Activated T-helper 2 cell treated with anti-CD3 and anti-CD28 coated beads, Interferon-gamma antibody, Interleukin-2, Interleukin-4, amounts not matched to agents 10 μg/mL and 5 μg/mL and 100 μg/mL, durations not matched to agents 14 hours and 24 hours and 36 hours (primary cell): Measurements from ENCODE around the gene THG1L. TPM values are rescaled to one million over a fixed set of nuclear protein-coding genes. Genes with fewer than 3 reads are reported as not detected.
A peak's percentile ranks its signal among the peaks of the same experiment; 100 is the strongest.
"Not testable (repeated sequence)": the region's sequence is repeated elsewhere in the genome, so short reads cannot be mapped to it uniquely, and the experiment has no call there.

Experiments used
- DNase-seq: peaks from one replicate; pipeline ENCODE4 v3.0.0; 2021; ENCODE audit warnings: low spot score
- H3K27ac Mint-ChIP-seq: one replicate; pipeline ENCODE4 v1.8.0; 2021; ENCODE audit warnings: mixed read lengths
- H3K27me3 Mint-ChIP-seq: one replicate; pipeline ENCODE4 v1.8.0; 2021; ENCODE audit warnings: low read depth, mixed read lengths
- H3K36me3 Mint-ChIP-seq: one replicate; pipeline ENCODE4 v1.8.0; 2021; ENCODE audit warnings: low read depth, mixed read lengths
- H3K4me1 Mint-ChIP-seq: one replicate; pipeline ENCODE4 v1.8.0; 2021; ENCODE audit warnings: low read depth, mixed read lengths
- H3K4me3 Mint-ChIP-seq: one replicate; pipeline ENCODE4 v1.8.0; 2021; ENCODE audit warnings: low read depth, mild to moderate bottlenecking, moderate library complexity, mixed read lengths
- H3K9me3 Mint-ChIP-seq: one replicate; pipeline ENCODE4 v1.8.0; 2021; ENCODE audit warnings: mixed read lengths
- intact Hi-C: fragments of 100-400 bp; cut with micrococcal nuclease; formaldehyde crosslinking; loops from one replicate; pipeline ENCODE4 v1.15.1; 2023
- total RNA-seq: library from RNA; stranded (reverse); gene quantifications from 2 replicates; pipeline ENCODE4 v1.2.3, GENCODE V29; 2022

Gene THG1L
- total RNA-seq, 1 donor from 2014 or later: 28.8 TPM

GRCh38 chr5:157710431-157710830, 20.8 kb upstream of the THG1L start:
- H3K9me3 Mint-ChIP-seq: no peaks in the 10 kb centered on the region
- no peaks in the 10 kb centered on the region for H3K36me3 Mint-ChIP-seq
- H3K27me3 Mint-ChIP-seq: no peaks in the 10 kb centered on the region
- H3K4me1 Mint-ChIP-seq: peaks cover 13% of the 10 kb centered on the region
- H3K4me3 Mint-ChIP-seq: no peak overlapping the region
- H3K27ac Mint-ChIP-seq: no peak overlapping the region
- DNase-seq: no peak
- intact Hi-C loops: no loop called here

- Mint-ChIP-seq H3K9me3 (no peaks in the 10 kb centered on the region), H3K36me3 (peaks cover under 1% of the 10 kb centered on the region), H3K4me3 (no peak overlapping the region), H3K27me3 (no peaks in the 10 kb centered on the region), H3K4me1 (peaks cover 13% of the 10 kb centered on the region), H3K27ac (no peak overlapping the region)
- DNase-seq: no peak
- intact Hi-C loops: no loop called here
Observed at GRCh38 chr5:157710882-157711281, 20.3 kb upstream of the THG1L start.

- no peak for DNase-seq
- Mint-ChIP-seq H3K27me3 (no peaks in the 10 kb centered on the region), H3K4me3 (no peak overlapping the region), H3K36me3 (peaks cover 3% of the 10 kb centered on the region), H3K27ac (no peak overlapping the region), H3K9me3 (no peaks in the 10 kb centered on the region), H3K4me1 (peaks cover 33% of the 10 kb centered on the region)
- intact Hi-C loops: no loop called here
Observed at GRCh38 chr5:157713830-157714595, 17.2 kb upstream of the THG1L start.

- Mint-ChIP-seq H3K36me3 (peaks cover 3% of the 10 kb centered on the region), H3K4me3 (no peak overlapping the region), H3K27me3 (no peaks in the 10 kb centered on the region), H3K9me3 (no peaks in the 10 kb centered on the region), H3K4me1 (peaks cover 30% of the 10 kb centered on the region), H3K27ac (no peak overlapping the region)
- intact Hi-C loops: no loop called here
- no peak for DNase-seq
Observed at GRCh38 chr5:157714596-157714864, 16.7 kb upstream of the THG1L start.

- DNase-seq: no peak
- Mint-ChIP-seq H3K4me3 (no peak overlapping the region), H3K36me3 (peaks cover 6% of the 10 kb centered on the region), H3K27ac (peak overlapping the region; percentile 67), H3K27me3 (no peaks in the 10 kb centered on the region), H3K9me3 (peaks cover 5% of the 10 kb centered on the region), H3K4me1 (peaks cover 33% of the 10 kb centered on the region)
- intact Hi-C loops: loop anchor here (1.0 to 5.0 kb wide), 4 partner anchors 48 to 287 kb away; partner anchors contain the start of gene C5orf52
Observed at GRCh38 chr5:157718519-157718918, 12.7 kb upstream of the THG1L start.

- H3K27me3 Mint-ChIP-seq: no peaks in the 10 kb centered on the region
- no peak for DNase-seq
- intact Hi-C loops: loop anchor here (2.0 to 5.0 kb wide), 3 partner anchors 48 to 202 kb away; partner anchors contain the start of gene C5orf52
- no peak overlapping the region for H3K4me3 Mint-ChIP-seq
- H3K9me3 Mint-ChIP-seq: peaks cover 5% of the 10 kb centered on the region
- no peak overlapping the region for H3K27ac Mint-ChIP-seq
- peaks cover 30% of the 10 kb centered on the region for H3K4me1 Mint-ChIP-seq
- H3K36me3 Mint-ChIP-seq: peaks cover 6% of the 10 kb centered on the region
Observed at GRCh38 chr5:157719245-157719644, 12.0 kb upstream of the THG1L start.

- H3K27me3 Mint-ChIP-seq: no peaks in the 10 kb centered on the region
- H3K9me3 Mint-ChIP-seq: peaks cover 5% of the 10 kb centered on the region
- peaks cover 9% of the 10 kb centered on the region for H3K36me3 Mint-ChIP-seq
- no peak overlapping the region for H3K27ac Mint-ChIP-seq
- H3K4me3 Mint-ChIP-seq: no peak overlapping the region
- peaks cover 25% of the 10 kb centered on the region for H3K4me1 Mint-ChIP-seq
- intact Hi-C loops: no loop called here
- DNase-seq: no peak
Observed at GRCh38 chr5:157721159-157721558, 10.1 kb upstream of the THG1L start.

- H3K36me3 Mint-ChIP-seq, DNase-seq, intact Hi-C loops, H3K27me3 Mint-ChIP-seq, H3K9me3 Mint-ChIP-seq, H3K4me3 Mint-ChIP-seq, H3K27ac Mint-ChIP-seq: not testable (repeated sequence)
- peaks cover 12% of the 10 kb centered on the region for H3K4me1 Mint-ChIP-seq
Observed at GRCh38 chr5:157722895-157723294, 8.3 kb upstream of the THG1L start.

GRCh38 chr5:157726607-157727006, 4.6 kb upstream of the THG1L start:
- peaks cover 21% of the 10 kb centered on the region for H3K4me1 Mint-ChIP-seq
- H3K9me3 Mint-ChIP-seq, intact Hi-C loops, H3K4me3 Mint-ChIP-seq, H3K27ac Mint-ChIP-seq, H3K27me3 Mint-ChIP-seq, DNase-seq: not testable (repeated sequence)
- H3K36me3 Mint-ChIP-seq: peaks cover 14% of the 10 kb centered on the region

- intact Hi-C loops, H3K4me3 Mint-ChIP-seq, DNase-seq, H3K9me3 Mint-ChIP-seq, H3K27ac Mint-ChIP-seq, H3K27me3 Mint-ChIP-seq: not testable (repeated sequence)
- peaks cover 21% of the 10 kb centered on the region for H3K36me3 Mint-ChIP-seq
- H3K4me1 Mint-ChIP-seq: peaks cover 26% of the 10 kb centered on the region
Observed at GRCh38 chr5:157727858-157728257, 3.4 kb upstream of the THG1L start.

GRCh38 chr5:157729858-157730257, 1.4 kb upstream of the THG1L start:
- Mint-ChIP-seq H3K4me1 (peaks cover 26% of the 10 kb centered on the region), H3K9me3 (no peaks in the 10 kb centered on the region), H3K36me3 (peaks cover 25% of the 10 kb centered on the region), H3K4me3 (no peak overlapping the region), H3K27me3 (no peaks in the 10 kb centered on the region), H3K27ac (no peak overlapping the region)
- intact Hi-C loops: loop anchor here (2.0 kb wide), 4 partner anchors 127 to 265 kb away; partner anchors contain the start of gene CLINT1
- no peak for DNase-seq

GRCh38 chr5:157730900-157731271, 334 bp upstream of the THG1L start:
- no peaks in the 10 kb centered on the region for H3K9me3 Mint-ChIP-seq
- intact Hi-C loops: loop anchor here (1.0 to 2.0 kb wide), 5 partner anchors 12 to 266 kb away; partner anchors contain the start of genes CLINT1 and LSM11
- no peaks in the 10 kb centered on the region for H3K27me3 Mint-ChIP-seq
- H3K36me3 Mint-ChIP-seq: peaks cover 26% of the 10 kb centered on the region
- H3K27ac Mint-ChIP-seq: peak overlapping the region; percentile 95
- peaks cover 26% of the 10 kb centered on the region for H3K4me1 Mint-ChIP-seq
- DNase-seq: no peak
- H3K4me3 Mint-ChIP-seq: peak overlapping the region; percentile 90

- H3K4me1 Mint-ChIP-seq: peaks cover 26% of the 10 kb centered on the region
- peak overlapping the region; percentile 90 for H3K4me3 Mint-ChIP-seq
- intact Hi-C loops: no loop called here
- no peak overlapping the region for H3K27ac Mint-ChIP-seq
- H3K9me3 Mint-ChIP-seq: no peaks in the 10 kb centered on the region
- peaks cover 34% of the 10 kb centered on the region for H3K36me3 Mint-ChIP-seq
- DNase-seq: no peak
- H3K27me3 Mint-ChIP-seq: no peaks in the 10 kb centered on the region
Observed at GRCh38 chr5:157732130-157732514, 902 bp downstream of the THG1L start.
